HL-60 (cell line): ENCODE measurements around the gene ADCK1.

ENCODE experiments used
- DNase-seq, 2 experiments: peaks; one replicate each; pipeline ENCODE4 v3.0.0-alpha.2; 2010 to 2020; ENCODE audit warnings: low read depth in 1 of 2, low spot score in 1 of 2
- H3K27ac ChIP-seq: fragments of 250-450 bp; sonication (Bioruptor Pico); replicated peaks from 2 replicates; pipeline ENCODE4 v1.5.1; 2020; ENCODE audit warnings: mild to moderate bottlenecking, moderate library complexity
- H3K27me3 ChIP-seq: fragments of 250-450 bp; sonication (Bioruptor Pico); 2 replicates; pipeline ENCODE4 v1.5.1; 2021; ENCODE audit warnings: mild to moderate bottlenecking, moderate library complexity; ENCODE audit not compliant: insufficient read depth, poor library complexity, severe bottlenecking
- H3K4me3 ChIP-seq: replicated peaks from 2 replicates; pipeline ENCODE4 v1.5.1; 2011; ENCODE audit warnings: mild to moderate bottlenecking, control low read depth, low read length; ENCODE audit not compliant: insufficient read depth
- CTCF ChIP-seq: IDR thresholded peaks from one replicate; pipeline ENCODE4 v1.5.1; 2011; ENCODE audit warnings: low read length, control low read depth, inconsistent platforms; ENCODE audit not compliant: insufficient read depth
- GABPA ChIP-seq: IDR thresholded peaks from 2 replicates; pipeline ENCODE4 v1.6.1; 2012; ENCODE audit warnings: low read depth
- POLR2AphosphoS5 ChIP-seq: IDR thresholded peaks from 2 replicates; pipeline ENCODE4 v1.6.1; 2012; ENCODE audit warnings: low read depth
- REST ChIP-seq: IDR thresholded peaks from 2 replicates; pipeline ENCODE4 v1.6.1; 2012; ENCODE audit warnings: low read depth; ENCODE audit not compliant: insufficient replicate concordance
- SPI1 ChIP-seq: IDR thresholded peaks from 2 replicates; pipeline ENCODE4 v1.6.1; 2012; ENCODE audit warnings: low read depth, mild to moderate bottlenecking, borderline replicate concordance

ADCK1 gene

GRCh38 chr14:77920312-77920711 lies 120.4 kb downstream of the ADCK1 start:
- H3K27ac ChIP-seq = no peak overlapping the region
- no peak for TF ChIP-seq REST
- no peak for TF ChIP-seq GABPA
- TF ChIP-seq CTCF = no peak
- no peak for TF ChIP-seq SPI1
- no peak for TF ChIP-seq POLR2AphosphoS5
- no peak for DNase-seq
- no peaks in the 10 kb centered on the region for H3K27me3 ChIP-seq
- no peak overlapping the region for H3K4me3 ChIP-seq

GRCh38 chr14:77921818-77922217 lies 121.9 kb downstream of the ADCK1 start:
- TF ChIP-seq POLR2AphosphoS5 (no peak), CTCF (no peak), REST (no peak), SPI1 (no peak), GABPA (no peak)
- Histone ChIP-seq H3K27ac (no peak overlapping the region), H3K27me3 (no peaks in the 10 kb centered on the region), H3K4me3 (no peak overlapping the region)
- DNase-seq = no peak

GRCh38 chr14:77923131-77923936 lies 123.4 kb downstream of the ADCK1 start:
- Histone ChIP-seq H3K27ac (no peak overlapping the region), H3K27me3 (no peaks in the 10 kb centered on the region), H3K4me3 (no peak overlapping the region)
- TF ChIP-seq CTCF (no peak), POLR2AphosphoS5 (no peak), GABPA (no peak), REST (no peak), SPI1 (no peak)
- DNase-seq = no peak
